Measurements from ENCODE around the gene GAS6.
"Not testable (repeated sequence)": the region's sequence is repeated elsewhere in the genome, so short reads cannot be mapped to it uniquely, and the experiment has no call there.

Gene GAS6

GRCh38 chr13:113802761-113803160 is 61.1 kb downstream of the GAS6 start:
- H3K4me3 ChIP-seq = no peak overlapping the region
- H3K36me3 ChIP-seq = no peaks in the 10 kb centered on the region; a peak in 3 of 22 replicates
- H4K20me1 ChIP-seq = peaks cover 0 to 18% (median 0%) of the 10 kb centered on the region in 11 experiments; a peak in 2 of 22 replicates
- no peak overlapping the region for H3K9ac ChIP-seq
- no peak overlapping the region for H3K27ac ChIP-seq
- H3K4me2 ChIP-seq = no peak overlapping the region
- peaks cover 9 to 16% (median 14%) of the 10 kb centered on the region in 10 experiments; a peak in 19 of 20 replicates for H3K4me1 ChIP-seq
- TF ChIP-seq Cebpa-rat (IDR thresholded peaks at IDR 0.05) = no peak
- peaks cover 16 to 27% (median 19%) of the 10 kb centered on the region in 11 experiments for H3K9me3 ChIP-seq (replicated peaks in 1 of 11)
- H3K27me3 ChIP-seq = peaks cover 0 to 23% (median 7%) of the 10 kb centered on the region in 11 experiments; a peak in 8 of 22 replicates

- Histone ChIP-seq H3K36me3 (no peaks in the 10 kb centered on the region; a peak in 4 of 22 replicates), H3K9ac (peak overlapping the region in 3 of 11 experiments; percentile 17 to 33 (median 20); a peak in 2 of 22 replicates), H3K4me2 (peak overlapping the region; percentile 44 to 73 (median 64)), H3K27ac (no peak overlapping the region), H4K20me1 (peaks cover 0 to 18% (median 0%) of the 10 kb centered on the region in 11 experiments; a peak in 2 of 22 replicates), H3K4me1 (peaks cover 9 to 15% (median 13%) of the 10 kb centered on the region in 10 experiments; a peak in 19 of 20 replicates), H3K27me3 (peaks cover 0 to 23% (median 7%) of the 10 kb centered on the region in 11 experiments; a peak in 8 of 22 replicates), H3K4me3 (no peak overlapping the region), H3K9me3 (replicated peaks in 1 of 11) (peaks cover 10 to 21% (median 13%) of the 10 kb centered on the region in 11 experiments)
- TF ChIP-seq Cebpa-rat (IDR thresholded peaks at IDR 0.05) = no peak
Measured at GRCh38 chr13:113802090-113802531, 61.8 kb downstream of the GAS6 start.

DNA sequence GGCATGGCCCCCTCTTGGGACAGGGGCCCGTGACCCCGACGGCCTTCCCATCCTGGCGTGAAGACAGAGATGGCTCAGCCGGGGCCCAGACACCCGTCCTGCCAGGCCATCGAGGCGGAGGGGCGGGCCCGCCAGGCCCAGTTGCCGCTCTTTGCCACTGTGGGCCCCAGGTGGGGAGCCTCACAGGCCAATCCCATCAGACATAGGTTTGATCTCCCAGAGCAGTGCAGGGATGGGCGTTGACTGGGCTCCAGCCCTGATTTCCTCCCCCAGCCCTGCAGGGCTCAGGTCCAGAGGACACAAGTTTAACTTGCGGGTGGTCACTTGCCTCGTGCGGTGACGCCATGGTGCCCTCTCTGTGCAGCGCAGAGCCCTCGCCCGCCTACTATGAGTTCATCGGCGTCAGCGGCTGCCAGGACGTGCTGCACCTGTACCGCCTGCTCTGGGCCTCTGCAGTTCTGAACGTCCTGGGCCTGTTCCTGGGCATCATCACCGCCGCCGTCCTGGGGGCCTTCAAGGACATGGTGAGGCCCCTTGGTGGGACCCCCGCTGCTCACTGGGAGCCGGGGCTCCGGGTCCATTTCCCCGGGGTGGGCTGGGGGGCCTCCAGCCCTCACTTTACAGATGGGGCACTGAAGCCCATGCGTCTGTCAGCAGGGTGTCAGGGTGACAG is 62.5 kb downstream of the GAS6 start:
- no peak for TF ChIP-seq Cebpa-rat (IDR thresholded peaks at IDR 0.05)
- peaks cover 0 to 18% (median 0%) of the 10 kb centered on the region in 11 experiments; a peak in 2 of 22 replicates for H4K20me1 ChIP-seq
- no peak overlapping the region for H3K4me3 ChIP-seq
- H3K27me3 ChIP-seq = peaks cover 0 to 18% (median 5%) of the 10 kb centered on the region in 11 experiments; a peak in 8 of 22 replicates
- no peak overlapping the region for H3K27ac ChIP-seq
- H3K4me2 ChIP-seq = peak overlapping the region; percentile 44 to 73 (median 64); a peak in 21 of 22 replicates
- H3K4me1 ChIP-seq = peaks cover 9 to 15% (median 13%) of the 10 kb centered on the region in 10 experiments; a peak in 19 of 20 replicates
- no peaks in the 10 kb centered on the region; a peak in 7 of 22 replicates for H3K36me3 ChIP-seq
- H3K9me3 ChIP-seq (replicated peaks in 1 of 11) = peaks cover 4 to 14% (median 6%) of the 10 kb centered on the region in 11 experiments; a peak in 21 of 22 replicates
- H3K9ac ChIP-seq = peak overlapping the region in 2 of 11 experiments; percentile 20 to 33; a peak in 2 of 22 replicates

GRCh38 chr13:113800576-113800926 is 63.3 kb downstream of the GAS6 start:
- no peak overlapping the region for H3K27ac ChIP-seq
- no peak overlapping the region for H3K4me2 ChIP-seq
- H3K27me3 ChIP-seq = peaks cover 0 to 9% (median 0%) of the 10 kb centered on the region in 11 experiments; a peak in 6 of 22 replicates
- H4K20me1 ChIP-seq = peaks cover 0 to 18% (median 0%) of the 10 kb centered on the region in 11 experiments; a peak in 2 of 22 replicates
- peaks cover 0 to 5% (median 0%) of the 10 kb centered on the region in 11 experiments; a peak in 5 of 22 replicates for H3K9me3 ChIP-seq (replicated peaks in 1 of 11)
- H3K4me3 ChIP-seq = no peak overlapping the region
- peaks cover 9 to 15% (median 13%) of the 10 kb centered on the region in 10 experiments; a peak in 19 of 20 replicates for H3K4me1 ChIP-seq
- H3K9ac ChIP-seq = no peak overlapping the region
- no peaks in the 10 kb centered on the region; a peak in 7 of 22 replicates for H3K36me3 ChIP-seq
- no peak for TF ChIP-seq Cebpa-rat (IDR thresholded peaks at IDR 0.05)

DNA sequence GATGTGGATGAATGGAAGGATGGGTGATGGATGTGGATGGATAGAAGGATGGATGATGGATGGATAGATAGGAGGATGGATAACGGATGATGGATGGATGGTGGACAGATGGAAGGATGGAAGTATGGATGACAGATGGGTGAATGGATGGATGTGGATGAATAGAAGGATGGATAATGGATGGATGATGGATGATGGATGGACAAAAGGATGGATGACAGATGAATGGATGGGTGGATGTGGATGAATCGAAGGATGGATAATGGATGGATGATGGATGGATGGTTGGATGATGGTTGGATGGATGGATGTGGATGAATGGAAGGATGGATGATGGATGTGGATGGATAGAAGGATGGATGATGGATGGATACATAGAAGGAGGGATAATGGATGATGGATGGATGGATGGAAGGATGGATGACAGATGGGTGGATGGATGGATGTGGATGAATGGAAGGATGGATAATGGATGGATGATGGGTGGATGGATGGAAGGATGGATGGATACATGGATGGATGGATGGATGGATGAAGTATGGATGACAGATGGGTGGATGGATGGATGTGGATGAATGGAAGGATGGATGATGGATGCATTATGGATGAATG is 65.6 kb downstream of the GAS6 start:
- Histone ChIP-seq H3K36me3 (no peaks in the 10 kb centered on the region; a peak in 7 of 22 replicates), H4K20me1 (peaks cover 0 to 22% (median 0%) of the 10 kb centered on the region in 11 experiments; a peak in 5 of 22 replicates), H3K27ac (no peak overlapping the region), H3K4me2 (no peak overlapping the region), H3K27me3 (peaks cover 0 to 4% (median 0%) of the 10 kb centered on the region in 11 experiments; a peak in 2 of 22 replicates), H3K4me3 (no peak overlapping the region), H3K9me3 (replicated peaks in 1 of 11) (no peaks in the 10 kb centered on the region), H3K9ac (no peak overlapping the region), H3K4me1 (peaks cover 9 to 15% (median 13%) of the 10 kb centered on the region in 10 experiments; a peak in 19 of 20 replicates)
- TF ChIP-seq Cebpa-rat (IDR thresholded peaks at IDR 0.05) = no peak

GRCh38 chr13:113796964-113797676 is 66.8 kb downstream of the GAS6 start:
- Histone ChIP-seq H3K27me3 (no peaks in the 10 kb centered on the region; a peak in 2 of 22 replicates), H3K9ac (no peak overlapping the region), H3K4me3 (no peak overlapping the region), H3K9me3 (replicated peaks in 1 of 11) (no peaks in the 10 kb centered on the region), H3K27ac (no peak overlapping the region), H3K4me1 (peaks cover 6 to 11% (median 10%) of the 10 kb centered on the region in 10 experiments; a peak in 19 of 20 replicates), H3K4me2 (no peak overlapping the region), H4K20me1 (peaks cover 0 to 29% (median 0%) of the 10 kb centered on the region in 11 experiments; a peak in 6 of 22 replicates), H3K36me3 (no peaks in the 10 kb centered on the region; a peak in 7 of 22 replicates)
- no peak for TF ChIP-seq Cebpa-rat (IDR thresholded peaks at IDR 0.05)

- Histone ChIP-seq H3K36me3 (no peaks in the 10 kb centered on the region; a peak in 7 of 22 replicates), H3K9me3 (replicated peaks in 1 of 11) (no peaks in the 10 kb centered on the region), H4K20me1 (peaks cover 0 to 29% (median 0%) of the 10 kb centered on the region in 11 experiments; a peak in 5 of 22 replicates), H3K4me3 (no peak overlapping the region), H3K4me2 (no peak overlapping the region), H3K9ac (no peak overlapping the region), H3K27me3 (no peaks in the 10 kb centered on the region; a peak in 1 of 22 replicates), H3K4me1 (peaks cover 0 to 4% (median 2%) of the 10 kb centered on the region in 10 experiments; a peak in 13 of 20 replicates), H3K27ac (no peak overlapping the region)
- TF ChIP-seq Cebpa-rat (IDR thresholded peaks at IDR 0.05) = no peak
Measured at GRCh38 chr13:113796211-113796963, 67.5 kb downstream of the GAS6 start.

- H4K20me1 ChIP-seq = peaks cover 0 to 26% (median 0%) of the 10 kb centered on the region in 11 experiments; a peak in 6 of 22 replicates
- H3K9me3 ChIP-seq (replicated peaks in 1 of 11); H3K4me3 ChIP-seq; H3K4me1 ChIP-seq; H3K36me3 ChIP-seq; H3K9ac ChIP-seq; H3K27ac ChIP-seq; H3K4me2 ChIP-seq; H3K27me3 ChIP-seq: not testable (repeated sequence)
Measured at GRCh38 chr13:113795362-113795761, 68.5 kb downstream of the GAS6 start.
